Cardiac muscle cell (in vitro differentiated cells and primary cell): Measurements from ENCODE around the gene TERT. TPM values are rescaled to one million over a fixed set of nuclear protein-coding genes. Genes with fewer than 3 reads are reported as not detected.

Source experiments
- DNase-seq, 2 donors: peaks; one replicate each; pipeline versions ENCODE4 v3.0.0 to v3.0.0-alpha.2; 2010 to 2017; ENCODE audit warnings: low read depth in 1 of 2, low spot score in 1 of 2
- H3K27ac ChIP-seq: fragments of 200-600 bp; sonication (generic); 2 replicates; pipeline ENCODE4 v1.5.1; 2016
- H3K27me3 ChIP-seq: fragments of 200-600 bp; sonication (generic); 2 replicates; pipeline ENCODE4 v1.6.0; 2016; ENCODE audit warnings: control low read depth
- H3K36me3 ChIP-seq: fragments of 200-600 bp; sonication (generic); 2 replicates; pipeline ENCODE4 v1.5.1; 2016; ENCODE audit warnings: control low read depth
- H3K4me1 ChIP-seq: fragments of 200-600 bp; sonication (generic); 2 replicates; pipeline ENCODE4 v1.8.1; 2017; ENCODE audit warnings: low read depth, mild to moderate bottlenecking, mixed run types
- H3K4me3 ChIP-seq: fragments of 200-600 bp; sonication (generic); 2 replicates; pipeline ENCODE4 v1.5.1; 2016; ENCODE audit warnings: mild to moderate bottlenecking
- H3K9me3 ChIP-seq: fragments of 200-600 bp; sonication (generic); 2 replicates; pipeline ENCODE4 v1.5.1; 2017; ENCODE audit warnings: low read depth, mild to moderate bottlenecking, control low read depth
- polyA plus RNA-seq: library from polyadenylated mRNA; unstranded; fragments of >200 nt; fragmentation: Nextera tagmentation; extraction: Ambion mirVana; gene quantifications from 2 replicates; pipeline ENCODE4 v1.2.1, GENCODE V29; 2016
- total RNA-seq: library from RNA; depleted of rRNA; stranded (reverse); fragments of >200 nt; gene quantifications from 2 replicates; pipeline ENCODE4 v1.2.3, GENCODE V29; 2016
- TF ChIP-seq, protein P1 (sequence below): IDR thresholded peaks from 2 replicates; pipeline ENCODE4 v1.5.1; 2012; ENCODE audit warnings: low read depth, mild to moderate bottlenecking, low read length

TERT gene
- total and polyA plus RNA-seq, 2 experiments from 2014 or later, result 0.30 TPM; not detected in 1

DNA sequence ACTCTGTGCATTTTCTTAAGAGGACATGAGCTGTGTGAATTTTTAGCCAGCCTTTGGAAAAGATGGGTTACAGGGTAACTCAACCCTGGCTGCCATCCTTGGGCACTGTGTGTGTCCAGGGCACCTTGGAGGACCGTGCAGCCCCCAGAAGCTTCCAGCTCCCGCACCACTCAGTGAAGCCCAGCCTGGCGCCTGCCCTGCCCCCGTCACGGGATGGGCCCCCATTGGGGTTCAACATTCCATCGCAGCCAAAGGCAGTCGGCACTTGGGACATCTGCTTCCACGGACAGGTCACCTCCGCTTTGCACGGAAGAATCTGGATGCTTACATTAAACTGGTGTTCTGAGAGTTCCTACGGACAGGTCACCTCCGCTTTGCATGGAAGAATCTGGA is 71.6 kb downstream of the TERT start:
- Histone ChIP-seq H3K4me3 (no peak overlapping the region), H3K27me3 (no peaks in the 10 kb centered on the region), H3K4me1 (no peaks in the 10 kb centered on the region), H3K36me3 (no peaks in the 10 kb centered on the region), H3K9me3 (no peaks in the 10 kb centered on the region), H3K27ac (no peak overlapping the region)
- TF ChIP-seq, protein P1, sequence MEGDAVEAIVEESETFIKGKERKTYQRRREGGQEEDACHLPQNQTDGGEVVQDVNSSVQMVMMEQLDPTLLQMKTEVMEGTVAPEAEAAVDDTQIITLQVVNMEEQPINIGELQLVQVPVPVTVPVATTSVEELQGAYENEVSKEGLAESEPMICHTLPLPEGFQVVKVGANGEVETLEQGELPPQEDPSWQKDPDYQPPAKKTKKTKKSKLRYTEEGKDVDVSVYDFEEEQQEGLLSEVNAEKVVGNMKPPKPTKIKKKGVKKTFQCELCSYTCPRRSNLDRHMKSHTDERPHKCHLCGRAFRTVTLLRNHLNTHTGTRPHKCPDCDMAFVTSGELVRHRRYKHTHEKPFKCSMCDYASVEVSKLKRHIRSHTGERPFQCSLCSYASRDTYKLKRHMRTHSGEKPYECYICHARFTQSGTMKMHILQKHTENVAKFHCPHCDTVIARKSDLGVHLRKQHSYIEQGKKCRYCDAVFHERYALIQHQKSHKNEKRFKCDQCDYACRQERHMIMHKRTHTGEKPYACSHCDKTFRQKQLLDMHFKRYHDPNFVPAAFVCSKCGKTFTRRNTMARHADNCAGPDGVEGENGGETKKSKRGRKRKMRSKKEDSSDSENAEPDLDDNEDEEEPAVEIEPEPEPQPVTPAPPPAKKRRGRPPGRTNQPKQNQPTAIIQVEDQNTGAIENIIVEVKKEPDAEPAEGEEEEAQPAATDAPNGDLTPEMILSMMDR, result no peak
- no peak for DNase-seq

DNA sequence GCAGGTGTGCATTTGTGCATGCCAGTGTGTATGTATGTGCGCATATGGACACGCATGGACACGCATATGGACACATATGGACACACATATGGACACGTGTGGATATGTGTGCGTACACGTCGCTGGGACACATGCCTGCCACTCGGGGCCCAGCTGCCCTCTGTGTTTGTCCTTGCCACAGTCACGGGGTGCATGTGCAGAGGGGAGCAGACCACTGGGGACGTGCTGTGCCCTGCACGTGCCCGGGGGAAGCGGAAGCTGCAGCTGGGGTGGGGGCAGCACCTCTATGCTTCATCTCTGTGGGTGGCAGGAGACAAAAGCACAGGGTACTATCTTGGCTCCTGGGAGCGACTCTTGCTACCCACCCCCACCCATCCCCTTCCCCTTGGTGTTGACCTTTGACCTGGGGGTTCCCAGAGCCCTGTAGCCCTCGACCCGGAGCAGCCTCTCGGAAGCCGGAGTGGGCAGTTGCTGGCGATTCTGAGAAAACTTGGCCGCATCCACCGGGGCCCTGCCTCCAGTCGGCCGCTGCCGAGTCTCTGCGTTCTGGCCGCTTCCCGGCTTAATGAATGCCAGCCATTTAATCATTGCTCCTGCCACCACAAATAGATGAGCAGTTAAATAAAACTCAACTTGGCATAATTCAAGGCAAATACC is 72.1 kb downstream of the TERT start:
- H3K27ac ChIP-seq, result no peak overlapping the region
- H3K36me3 ChIP-seq, result no peaks in the 10 kb centered on the region
- H3K4me1 ChIP-seq, result no peaks in the 10 kb centered on the region
- no peaks in the 10 kb centered on the region for H3K9me3 ChIP-seq
- H3K27me3 ChIP-seq, result no peaks in the 10 kb centered on the region
- DNase-seq, result no peak
- TF ChIP-seq, protein P1, result no peak
- no peak overlapping the region for H3K4me3 ChIP-seq

DNA sequence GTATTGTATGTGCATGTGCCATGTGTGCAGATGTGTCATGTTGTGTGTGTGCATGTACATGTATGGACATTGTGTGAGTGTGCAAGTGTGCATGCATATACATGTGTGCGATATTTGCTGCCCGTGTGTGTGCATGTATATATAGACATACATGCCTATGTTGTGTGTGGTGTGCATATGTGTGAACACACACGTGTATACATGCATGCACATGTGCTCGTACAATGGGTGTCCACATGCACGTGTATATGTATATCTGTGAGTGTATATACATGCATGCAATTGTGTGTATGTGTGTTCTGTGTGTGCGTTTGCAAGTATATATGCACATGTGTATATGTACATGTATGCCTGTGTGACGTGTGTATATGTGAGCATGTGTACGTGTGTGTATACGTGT is 72.7 kb downstream of the TERT start:
- H3K36me3 ChIP-seq, result no peaks in the 10 kb centered on the region
- TF ChIP-seq, protein P1, result no peak
- no peak overlapping the region for H3K4me3 ChIP-seq
- no peaks in the 10 kb centered on the region for H3K4me1 ChIP-seq
- no peaks in the 10 kb centered on the region for H3K27me3 ChIP-seq
- no peaks in the 10 kb centered on the region for H3K9me3 ChIP-seq
- H3K27ac ChIP-seq, result no peak overlapping the region
- no peak for DNase-seq

DNA sequence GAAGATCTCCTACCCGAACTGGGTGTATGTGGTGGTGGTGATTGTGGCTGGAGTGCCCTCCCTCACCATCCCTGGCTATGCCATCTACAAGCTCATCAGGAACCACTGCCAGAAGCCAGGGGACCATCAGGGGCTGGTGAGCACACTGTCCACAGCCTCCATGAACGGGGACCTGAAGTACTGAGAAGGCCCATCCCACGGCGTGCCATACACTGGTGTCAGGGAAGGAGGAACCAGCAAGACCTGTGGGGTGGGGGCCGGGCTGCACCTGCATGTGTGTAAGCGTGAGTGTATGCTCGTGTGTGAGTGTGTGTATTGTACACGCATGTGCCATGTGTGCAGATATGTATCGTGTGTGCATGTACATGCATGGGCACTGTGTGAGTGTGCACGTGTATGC is 73.1 kb downstream of the TERT start:
- H3K9me3 ChIP-seq, result no peaks in the 10 kb centered on the region
- no peak overlapping the region for H3K4me3 ChIP-seq
- H3K27me3 ChIP-seq, result no peaks in the 10 kb centered on the region
- DNase-seq, result no peak
- no peak overlapping the region for H3K27ac ChIP-seq
- no peaks in the 10 kb centered on the region for H3K36me3 ChIP-seq
- H3K4me1 ChIP-seq, result no peaks in the 10 kb centered on the region
- TF ChIP-seq, protein P1, result no peak

DNA sequence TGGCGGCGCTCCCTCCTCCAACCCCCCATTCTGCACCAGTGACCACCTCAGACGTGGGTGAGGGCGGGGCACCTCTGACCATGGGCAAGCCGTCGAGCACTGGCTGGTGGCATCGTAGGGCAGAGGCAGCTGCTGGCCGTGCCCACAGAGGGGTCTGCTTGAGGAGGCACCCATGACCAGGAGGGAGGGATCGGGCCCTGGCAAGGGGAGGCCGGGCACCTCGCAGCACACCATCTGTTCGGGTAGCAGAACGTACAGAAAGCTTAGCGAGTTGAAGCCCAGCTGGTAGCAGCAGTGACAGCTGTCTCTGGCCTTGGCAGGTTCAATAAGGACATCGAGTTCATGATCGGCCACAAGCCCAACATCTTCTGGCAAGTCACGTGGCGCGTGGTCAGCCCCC is 74.0 kb downstream of the TERT start:
- no peaks in the 10 kb centered on the region for H3K4me1 ChIP-seq
- H3K27me3 ChIP-seq, result no peaks in the 10 kb centered on the region
- TF ChIP-seq, protein P1, result no peak
- H3K27ac ChIP-seq, result no peak overlapping the region
- no peak overlapping the region for H3K4me3 ChIP-seq
- H3K36me3 ChIP-seq, result no peaks in the 10 kb centered on the region
- DNase-seq, result no peak
- no peaks in the 10 kb centered on the region for H3K9me3 ChIP-seq
